OCI-LY7 (cell line): Measurements from ENCODE around the gene SNX24. TPM values are rescaled to one million over a fixed set of nuclear protein-coding genes. Genes with fewer than 3 reads are reported as not detected.

Experiments
- BruUV-seq: library from RNA; stranded (reverse); fragments of 400-500 nt; replicated peaks from 2 replicates; lab custom pipeline; 2021; lab: Mats Ljungman, UMichigan
- CTCF ChIA-PET: fragments of 300-600 bp; sonication (Branson Sonifier 250); formaldehyde crosslinking; loops from one replicate; lab custom pipeline; 2022; ENCODE audit warnings: antibody characterized with exemption; ENCODE audit not compliant: unreplicated experiment; lab: Charles Lee
- POLR2A ChIA-PET: fragments of 300-600 bp; sonication (Branson Sonifier 250); formaldehyde crosslinking; loops from one replicate; lab custom pipeline; 2022; ENCODE audit warnings: antibody characterized with exemption; lab: Charles Lee
- DNase-seq: peaks from one replicate; pipeline ENCODE4 v3.0.0-alpha.2; 2015; ENCODE audit warnings: low spot score
- H2AFZ ChIP-seq: fragments of 200-600 bp; sonication (generic), shearing (Covaris generic); 2 replicates; pipeline ENCODE4 v1.6.1; 2014; ENCODE audit warnings: mild to moderate bottlenecking, antibody characterized with exemption, low read length, moderate library complexity
- H3K27ac ChIP-seq: fragments of 200-600 bp; sonication (generic); 2 replicates; pipeline ENCODE4 v1.5.1; 2014; ENCODE audit warnings: mixed run types, low read depth, mild to moderate bottlenecking, moderate library complexity, low read length, inconsistent platforms; ENCODE audit not compliant: poor library complexity, severe bottlenecking
- H3K36me3 ChIP-seq: fragments of 200-600 bp; sonication (generic); 2 replicates; pipeline ENCODE4 v1.6.1; 2014; ENCODE audit warnings: mild to moderate bottlenecking, antibody characterized with exemption, low read length, moderate library complexity, mixed read lengths; ENCODE audit not compliant: insufficient read depth
- H3K4me1 ChIP-seq: fragments of 200-600 bp; sonication (generic); 2 replicates; pipeline ENCODE4 v1.5.1; 2014; ENCODE audit warnings: mild to moderate bottlenecking, low read length; ENCODE audit not compliant: insufficient read depth, poor library complexity, severe bottlenecking
- H3K4me2 ChIP-seq: fragments of 200-600 bp; sonication (generic); 2 replicates; pipeline ENCODE4 v1.6.1; 2014; ENCODE audit warnings: mild to moderate bottlenecking, low read length
- H3K4me3 ChIP-seq: fragments of 200-600 bp; sonication (generic); 2 replicates; pipeline ENCODE4 v1.5.1; 2014; ENCODE audit warnings: mild to moderate bottlenecking, low read depth, low read length; ENCODE audit not compliant: poor library complexity, severe bottlenecking
- H3K79me2 ChIP-seq: fragments of 200-600 bp; sonication (generic); 2 replicates; pipeline ENCODE4 v1.6.1; 2016; ENCODE audit warnings: low read depth, mild to moderate bottlenecking, low read length, moderate library complexity, mixed read lengths; ENCODE audit not compliant: insufficient read depth
- H3K9me2 ChIP-seq: fragments of 200-600 bp; sonication (generic); 2 replicates; pipeline ENCODE4 v1.6.1; 2016; ENCODE audit warnings: mild to moderate bottlenecking, low read length, mixed read lengths; ENCODE audit not compliant: insufficient read depth
- H3K9me3 ChIP-seq: fragments of 200-600 bp; sonication (generic); 2 replicates; pipeline ENCODE4 v1.6.1; 2014; ENCODE audit warnings: mild to moderate bottlenecking, mixed run types, low read length, mixed read lengths
- H4K20me1 ChIP-seq: fragments of 200-600 bp; sonication (generic); 2 replicates; pipeline ENCODE4 v1.6.1; 2014; ENCODE audit warnings: mild to moderate bottlenecking, antibody characterized with exemption, low read length, moderate library complexity, mixed read lengths; ENCODE audit not compliant: insufficient read depth
- CTCF ChIP-seq: fragments of 200-600 bp; sonication (generic); conservative IDR thresholded peaks from 2 replicates; pipeline ENCODE4 v1.5.1; 2014; ENCODE audit warnings: mild to moderate bottlenecking, antibody characterized with exemption, low read length, moderate library complexity, mixed read lengths
- EZH2phosphoT487 ChIP-seq: fragments of 200-600 bp; sonication (generic); IDR thresholded peaks from 2 replicates; pipeline ENCODE4 v1.6.1; 2018; ENCODE audit warnings: low read depth, borderline replicate concordance, mild to moderate bottlenecking, mixed run types, antibody characterized with exemption, low read length, moderate library complexity, mixed read lengths
- intact Hi-C: fragments of 100-400 bp; cut with micrococcal nuclease; formaldehyde crosslinking; loops from one replicate; pipeline ENCODE4 v1.10.0; 2022; ENCODE audit not compliant: unreplicated experiment
- total RNA-seq, 2 experiments: library from RNA; depleted of rRNA in 1 of 2; stranded (reverse); fragments of >200 nt in 1 of 2; shearing (Covaris generic) in 1 of 2; gene quantifications; 2 replicates each; pipeline ENCODE4 v1.2.3, GENCODE V29; 2014 to 2022

The SNX24 gene
- total RNA-seq, 2 experiments from 2014 or later, result 6.9 to 14.5 TPM

GRCh38 chr5:122996091-122996490 lies 150.7 kb downstream of the SNX24 start:
- POLR2A ChIA-PET, result interaction anchor here (1.2 kb wide), 1 partner anchor 9 kb away, joined by 3 read pairs; no protein-coding TSS in a partner anchor
- Histone ChIP-seq H3K4me3 (no peak overlapping the region), H3K79me2 (no peaks in the 10 kb centered on the region), H3K9me2 (no peaks in the 10 kb centered on the region), H3K4me2 (no peak overlapping the region), H4K20me1 (no peaks in the 10 kb centered on the region), H2AFZ (no peak overlapping the region), H3K4me1 (no peaks in the 10 kb centered on the region), H3K36me3 (no peaks in the 10 kb centered on the region), H3K9me3 (no peaks in the 10 kb centered on the region), H3K27ac (no peak overlapping the region)
- no TSS peak for BruUV-seq
- DNase-seq, result no peak
- no peak for TF ChIP-seq EZH2phosphoT487
- no peak for TF ChIP-seq CTCF
- CTCF ChIA-PET, result no interaction called here
- intact Hi-C loops, result no loop called here

GRCh38 chr5:122997294-122997693 lies 151.9 kb downstream of the SNX24 start:
- CTCF ChIA-PET, result no interaction called here
- intact Hi-C loops, result no loop called here
- no TSS peak for BruUV-seq

More at GRCh38 chr5:122997294-122997693, 151.9 kb downstream of the SNX24 start:
- no peak overlapping the region for H3K4me3 ChIP-seq
- no peaks in the 10 kb centered on the region for H4K20me1 ChIP-seq
- DNase-seq, result no peak
- POLR2A ChIA-PET, result interaction anchor here (0.6 kb wide), 1 partner anchor 8 kb away, joined by 3 read pairs; no protein-coding TSS in a partner anchor
- no peak overlapping the region for H3K4me2 ChIP-seq
- no peak overlapping the region for H3K27ac ChIP-seq
- no peaks in the 10 kb centered on the region for H3K79me2 ChIP-seq
- no peaks in the 10 kb centered on the region for H3K36me3 ChIP-seq
- no peaks in the 10 kb centered on the region for H3K9me3 ChIP-seq
- H3K9me2 ChIP-seq, result no peaks in the 10 kb centered on the region
- TF ChIP-seq EZH2phosphoT487, result no peak
- TF ChIP-seq CTCF, result no peak
- no peak overlapping the region for H2AFZ ChIP-seq
- no peaks in the 10 kb centered on the region for H3K4me1 ChIP-seq
